ENCODE measurements around the gene MGMT. TPM values are rescaled to one million over a fixed set of nuclear protein-coding genes. Genes with fewer than 3 reads are reported as not detected.

MGMT gene
- total and polyA plus RNA-seq, 2 of the 4 experiments (the other 2 are of a cell fraction) = 11.5 to 17.8 TPM

DNA sequence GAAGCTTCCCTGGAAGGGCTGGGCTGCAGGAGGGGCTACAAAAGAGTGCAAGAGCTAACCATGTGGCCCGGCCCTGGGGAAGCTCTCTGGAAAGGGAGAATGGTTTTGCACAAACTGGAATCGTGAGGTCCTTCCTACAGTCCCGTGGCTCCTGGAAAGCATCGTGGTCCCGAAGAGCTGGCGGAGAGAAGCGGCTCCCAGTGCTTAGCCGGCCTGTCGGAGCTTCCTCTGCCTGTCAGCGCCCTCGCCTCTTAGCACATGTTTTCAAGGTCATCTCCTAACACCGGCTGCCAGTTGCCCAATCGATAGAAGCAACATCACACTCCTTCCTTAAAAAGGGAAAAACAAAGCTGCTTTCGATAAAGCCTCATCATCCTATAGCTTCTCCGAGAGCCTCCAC lies 42.1 kb upstream of the MGMT start:
- dilution Hi-C loops (cut with HindIII; ENCODE audit: low sequenced_read_pairs, unreplicated experiment) = no loop called here
- ATAC-seq (ENCODE audit: low read depth) (no peak), DNase-seq (no peak)
- Histone ChIP-seq H3K9ac (ENCODE audit: low read depth, low read length) (no peak overlapping the region), H3K9me3 (ENCODE audit: control insufficient read depth, insufficient read depth, low read length) (peaks cover 3% of the 10 kb centered on the region; the same call in 1 of the 2 replicates), H2BK5ac (ENCODE audit: low read depth, low read length, poor library complexity, severe bottlenecking) (no peak overlapping the region), H4K5ac (ENCODE audit: low read depth, low read length) (no peak overlapping the region), H3K27me3 (ENCODE audit: control insufficient read depth, insufficient read depth, low read length) (no peaks in the 10 kb centered on the region), H2AFZ (replicated peaks; ENCODE audit: low read length, poor library complexity) (no peak overlapping the region), H3K23ac (ENCODE audit: low read depth, low read length) (no peak overlapping the region), H3K4ac (ENCODE audit: low read depth, low read length) (no peak overlapping the region), H3K4me3 (ENCODE audit: insufficient read depth, low read depth, low read length) (no peak overlapping the region), H2BK15ac (ENCODE audit: low read depth, low read length) (no peak overlapping the region), H3K36me3 (ENCODE audit: control insufficient read depth, insufficient read depth, low read length) (no peaks in the 10 kb centered on the region), H2AK9ac (replicated peaks; ENCODE audit: low read depth, low read length, poor library complexity) (no peak overlapping the region), H3K4me2 (ENCODE audit: low read depth, low read length) (no peak overlapping the region), H4K91ac (ENCODE audit: insufficient read depth, low read depth, low read length) (no peak overlapping the region), H3K9me1 (ENCODE audit: insufficient read depth, low read length) (no peaks in the 10 kb centered on the region), H2BK120ac (ENCODE audit: low read depth, low read length) (no peak overlapping the region), H3K56ac (ENCODE audit: extremely low read depth, insufficient read depth, low read length) (no peak overlapping the region), H3K27ac (ENCODE audit: insufficient read depth, low read length) (no peak overlapping the region), H3K14ac (replicated peaks; ENCODE audit: low read depth, low read length) (no peak overlapping the region), H3K18ac (ENCODE audit: low read depth, low read length) (no peak overlapping the region), H2AK5ac (ENCODE audit: low read depth, low read length) (no peak overlapping the region), H4K20me1 (ENCODE audit: insufficient read depth, low read length) (no peaks in the 10 kb centered on the region), H3K79me1 (ENCODE audit: low read depth in 1 of 2, low read length in 2 of 2) (no peaks in the 10 kb centered on the region), H2BK20ac (ENCODE audit: low read depth, low read length) (no peak overlapping the region), H3K4me1 (ENCODE audit: control insufficient read depth, insufficient read depth, low read length) (no peaks in the 10 kb centered on the region), H4K8ac (ENCODE audit: low read depth in 2 of 2, low read length in 2 of 2) (no peak overlapping the region)
- in situ Hi-C loops (cut with MboI; ENCODE audit: low sequenced_read_pairs) = no loop called here
- intact Hi-C loops (cut with micrococcal nuclease) = no loop called here
- POLR2A ChIA-PET (ENCODE audit: unreplicated experiment) = no interaction called here
- CTCF ChIA-PET = no interaction called here
- no TSS peak for BruUV-seq (replicated peaks)
- WGBS, 2 experiments (ENCODE audit: extremely low coverage in 2 of 2, insufficient read length in 1 of 2) = 65% methylated on average over 8 of the region's 15 CpGs; no CpG with 5 or more reads in 1 of the 2 experiments
- no peak for TF ChIP-seq CHD1 (IDR thresholded peaks at IDR 0.05; ENCODE audit: low read depth, low read length)
- TF ChIP-seq, protein P1, sequence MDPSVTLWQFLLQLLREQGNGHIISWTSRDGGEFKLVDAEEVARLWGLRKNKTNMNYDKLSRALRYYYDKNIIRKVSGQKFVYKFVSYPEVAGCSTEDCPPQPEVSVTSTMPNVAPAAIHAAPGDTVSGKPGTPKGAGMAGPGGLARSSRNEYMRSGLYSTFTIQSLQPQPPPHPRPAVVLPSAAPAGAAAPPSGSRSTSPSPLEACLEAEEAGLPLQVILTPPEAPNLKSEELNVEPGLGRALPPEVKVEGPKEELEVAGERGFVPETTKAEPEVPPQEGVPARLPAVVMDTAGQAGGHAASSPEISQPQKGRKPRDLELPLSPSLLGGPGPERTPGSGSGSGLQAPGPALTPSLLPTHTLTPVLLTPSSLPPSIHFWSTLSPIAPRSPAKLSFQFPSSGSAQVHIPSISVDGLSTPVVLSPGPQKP (IDR thresholded peaks at IDR 0.05; ENCODE audit: borderline replicate concordance, low read depth, low read length) = no peak
- no peak for TF ChIP-seq BHLHE40 (IDR thresholded peaks at IDR 0.05; ENCODE audit: low read depth, low read length)
- TF ChIP-seq, protein P2, sequence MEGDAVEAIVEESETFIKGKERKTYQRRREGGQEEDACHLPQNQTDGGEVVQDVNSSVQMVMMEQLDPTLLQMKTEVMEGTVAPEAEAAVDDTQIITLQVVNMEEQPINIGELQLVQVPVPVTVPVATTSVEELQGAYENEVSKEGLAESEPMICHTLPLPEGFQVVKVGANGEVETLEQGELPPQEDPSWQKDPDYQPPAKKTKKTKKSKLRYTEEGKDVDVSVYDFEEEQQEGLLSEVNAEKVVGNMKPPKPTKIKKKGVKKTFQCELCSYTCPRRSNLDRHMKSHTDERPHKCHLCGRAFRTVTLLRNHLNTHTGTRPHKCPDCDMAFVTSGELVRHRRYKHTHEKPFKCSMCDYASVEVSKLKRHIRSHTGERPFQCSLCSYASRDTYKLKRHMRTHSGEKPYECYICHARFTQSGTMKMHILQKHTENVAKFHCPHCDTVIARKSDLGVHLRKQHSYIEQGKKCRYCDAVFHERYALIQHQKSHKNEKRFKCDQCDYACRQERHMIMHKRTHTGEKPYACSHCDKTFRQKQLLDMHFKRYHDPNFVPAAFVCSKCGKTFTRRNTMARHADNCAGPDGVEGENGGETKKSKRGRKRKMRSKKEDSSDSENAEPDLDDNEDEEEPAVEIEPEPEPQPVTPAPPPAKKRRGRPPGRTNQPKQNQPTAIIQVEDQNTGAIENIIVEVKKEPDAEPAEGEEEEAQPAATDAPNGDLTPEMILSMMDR (conservative IDR thresholded peaks at IDR 0.05; ENCODE audit: low read depth, low read length) = no peak
- no peak for TF ChIP-seq RFX5 (IDR thresholded peaks at IDR 0.05; ENCODE audit: low read depth, low read length)
- no peak for TF ChIP-seq MAZ (IDR thresholded peaks at IDR 0.05; ENCODE audit: borderline replicate concordance, low read depth, low read length)
- no peak for TF ChIP-seq RAD21 (IDR thresholded peaks at IDR 0.05; ENCODE audit: low read length)
- TF ChIP-seq POLR2A (IDR thresholded peaks at IDR 0.05; ENCODE audit: low read depth, low read length) = no peak
- TF ChIP-seq RCOR1 (IDR thresholded peaks at IDR 0.05; ENCODE audit: insufficient replicate concordance, low read length) = no peak
- TF ChIP-seq, protein P3, sequence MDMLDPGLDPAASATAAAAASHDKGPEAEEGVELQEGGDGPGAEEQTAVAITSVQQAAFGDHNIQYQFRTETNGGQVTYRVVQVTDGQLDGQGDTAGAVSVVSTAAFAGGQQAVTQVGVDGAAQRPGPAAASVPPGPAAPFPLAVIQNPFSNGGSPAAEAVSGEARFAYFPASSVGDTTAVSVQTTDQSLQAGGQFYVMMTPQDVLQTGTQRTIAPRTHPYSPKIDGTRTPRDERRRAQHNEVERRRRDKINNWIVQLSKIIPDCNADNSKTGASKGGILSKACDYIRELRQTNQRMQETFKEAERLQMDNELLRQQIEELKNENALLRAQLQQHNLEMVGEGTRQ (IDR thresholded peaks at IDR 0.05; ENCODE audit: low read depth, low read length) = no peak
- TF ChIP-seq NFE2L2 (IDR thresholded peaks at IDR 0.05; ENCODE audit: low read depth, low read length) = no peak
- TF ChIP-seq MAFK (IDR thresholded peaks at IDR 0.05; ENCODE audit: low read depth, low read length) = no peak
- no peak for TF ChIP-seq SMC3 (IDR thresholded peaks at IDR 0.05; ENCODE audit: low read depth, low read length)
- TF ChIP-seq MXI1 (IDR thresholded peaks at IDR 0.05; ENCODE audit: borderline replicate concordance, low read depth, low read length) = no peak
- TF ChIP-seq CEBPB (IDR thresholded peaks at IDR 0.05; ENCODE audit: low read depth, low read length) = no peak

All from IMR-90 (cell line).